Measurements from ENCODE around the gene PKNOX2. TPM values are rescaled to one million over a fixed set of nuclear protein-coding genes. Genes with fewer than 3 reads are reported as not detected.

The PKNOX2 gene
- total and polyA plus RNA-seq, 7 donors: 0.23 to 4.7 (median 1.4) TPM

DNA sequence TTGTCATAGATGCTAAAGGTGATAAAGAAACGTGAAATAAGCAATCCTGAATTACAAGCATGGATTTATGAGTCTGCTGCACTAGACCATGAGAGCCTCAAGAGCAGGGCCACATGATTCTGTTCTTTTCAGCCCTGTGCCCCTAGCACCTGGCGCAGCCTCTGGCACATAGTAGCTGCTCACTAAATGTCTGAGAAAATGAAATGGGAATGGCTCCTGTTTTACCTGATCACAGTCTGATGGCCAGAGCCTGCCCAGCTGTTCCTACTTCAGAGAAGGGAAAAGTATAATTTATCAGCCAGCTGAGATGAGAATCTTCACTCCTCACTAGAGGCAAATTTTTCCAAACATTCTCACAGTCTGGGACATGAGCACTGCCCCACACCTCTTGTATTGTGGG is 10.7 kb upstream of the PKNOX2 start:
- Histone ChIP-seq H3K9me3 (no peaks in the 10 kb centered on the region), H3K36me3 (no peaks in the 10 kb centered on the region), H3K4me1 (no peaks in the 10 kb centered on the region), H3K27me3 (no peaks in the 10 kb centered on the region), H3K4me3 (no peak overlapping the region), H3K27ac (no peak overlapping the region)
- no peak for DNase-seq
- TF ChIP-seq EP300 (IDR thresholded peaks at IDR 0.05): no peak
- TF ChIP-seq, protein P1, sequence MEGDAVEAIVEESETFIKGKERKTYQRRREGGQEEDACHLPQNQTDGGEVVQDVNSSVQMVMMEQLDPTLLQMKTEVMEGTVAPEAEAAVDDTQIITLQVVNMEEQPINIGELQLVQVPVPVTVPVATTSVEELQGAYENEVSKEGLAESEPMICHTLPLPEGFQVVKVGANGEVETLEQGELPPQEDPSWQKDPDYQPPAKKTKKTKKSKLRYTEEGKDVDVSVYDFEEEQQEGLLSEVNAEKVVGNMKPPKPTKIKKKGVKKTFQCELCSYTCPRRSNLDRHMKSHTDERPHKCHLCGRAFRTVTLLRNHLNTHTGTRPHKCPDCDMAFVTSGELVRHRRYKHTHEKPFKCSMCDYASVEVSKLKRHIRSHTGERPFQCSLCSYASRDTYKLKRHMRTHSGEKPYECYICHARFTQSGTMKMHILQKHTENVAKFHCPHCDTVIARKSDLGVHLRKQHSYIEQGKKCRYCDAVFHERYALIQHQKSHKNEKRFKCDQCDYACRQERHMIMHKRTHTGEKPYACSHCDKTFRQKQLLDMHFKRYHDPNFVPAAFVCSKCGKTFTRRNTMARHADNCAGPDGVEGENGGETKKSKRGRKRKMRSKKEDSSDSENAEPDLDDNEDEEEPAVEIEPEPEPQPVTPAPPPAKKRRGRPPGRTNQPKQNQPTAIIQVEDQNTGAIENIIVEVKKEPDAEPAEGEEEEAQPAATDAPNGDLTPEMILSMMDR (IDR thresholded peaks at IDR 0.05): no peak
- TF ChIP-seq POLR2AphosphoS5 (IDR thresholded peaks at IDR 0.05): no peak
- no peak for TF ChIP-seq POLR2A (IDR thresholded peaks at IDR 0.05)
- intact Hi-C loops (cut with DNase I): no loop called here
- 58 to 78% methylated on average over 2 of the region's 2 CpGs for WGBS, 2 donors

DNA sequence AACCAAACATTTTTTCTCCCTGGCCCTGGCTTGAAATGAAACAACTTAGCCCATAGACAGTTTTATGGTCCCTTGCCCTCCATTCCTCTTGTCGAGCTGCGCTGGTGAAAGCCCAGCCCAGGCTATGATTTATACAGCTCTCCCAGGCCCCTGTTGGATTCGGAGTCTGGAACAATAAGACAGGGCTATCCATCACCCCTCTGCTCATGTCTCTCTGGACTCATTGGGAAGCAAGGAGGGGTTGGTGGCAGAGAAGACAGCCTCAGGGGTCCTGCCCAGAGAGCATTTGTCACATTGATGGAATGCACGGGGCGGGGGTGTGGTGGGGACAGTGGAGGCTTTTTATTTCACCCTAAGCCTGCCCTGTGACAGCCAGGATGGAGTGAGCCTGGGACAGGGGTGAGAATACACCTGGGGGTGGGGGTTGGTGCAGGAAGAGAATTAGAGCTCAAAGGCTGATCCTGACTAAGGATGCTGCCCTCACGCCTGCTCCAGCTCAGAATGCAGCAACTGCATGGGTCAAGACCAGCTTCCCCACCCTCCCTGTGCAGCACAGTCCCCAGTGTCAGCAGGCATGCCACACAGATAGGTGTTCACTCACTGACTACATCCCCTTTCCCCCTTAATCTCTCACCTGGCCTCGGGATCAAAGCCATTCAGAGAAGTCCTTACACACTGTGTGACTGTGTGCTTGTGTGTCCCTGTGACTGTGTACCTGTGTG is 10.0 kb upstream of the PKNOX2 start:
- H3K9me3 ChIP-seq: no peaks in the 10 kb centered on the region
- no peaks in the 10 kb centered on the region for H3K36me3 ChIP-seq
- H3K4me3 ChIP-seq: no peak overlapping the region
- intact Hi-C loops (cut with DNase I): no loop called here
- TF ChIP-seq POLR2A (IDR thresholded peaks at IDR 0.05) (no peak), POLR2AphosphoS5 (IDR thresholded peaks at IDR 0.05) (no peak), EP300 (IDR thresholded peaks at IDR 0.05) (no peak)
- TF ChIP-seq, protein P1 (IDR thresholded peaks at IDR 0.05): no peak
- DNase-seq: no peak
- no peaks in the 10 kb centered on the region for H3K27me3 ChIP-seq
- H3K4me1 ChIP-seq: no peaks in the 10 kb centered on the region
- no peak overlapping the region for H3K27ac ChIP-seq
- WGBS, 2 donors: 28 to 38% methylated on average over 7 of the region's 7 CpGs

DNA sequence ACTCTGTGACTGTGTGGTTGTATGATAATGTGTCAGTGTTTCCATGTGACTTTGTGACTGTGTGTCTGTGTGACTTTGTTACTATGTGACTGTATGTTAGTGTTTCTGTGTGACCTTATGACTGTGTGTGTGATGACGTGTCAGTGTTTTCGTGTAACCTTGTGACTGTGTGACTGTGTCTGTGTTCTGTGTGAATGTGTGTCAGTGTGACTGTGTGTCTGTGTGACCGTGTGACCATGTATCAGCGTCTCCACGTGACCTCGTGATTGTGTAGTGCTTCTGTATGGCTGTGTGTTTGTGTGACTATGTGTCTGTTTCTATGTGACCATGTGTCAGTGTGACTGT is 9.5 kb upstream of the PKNOX2 start:
- intact Hi-C loops (cut with DNase I): no loop called here
- Histone ChIP-seq H3K4me1 (no peaks in the 10 kb centered on the region), H3K36me3 (no peaks in the 10 kb centered on the region), H3K4me3 (no peak overlapping the region), H3K27ac (no peak overlapping the region), H3K27me3 (no peaks in the 10 kb centered on the region), H3K9me3 (no peaks in the 10 kb centered on the region)
- DNase-seq: no peak
- TF ChIP-seq, protein P1 (IDR thresholded peaks at IDR 0.05): no peak
- no peak for TF ChIP-seq EP300 (IDR thresholded peaks at IDR 0.05)
- TF ChIP-seq POLR2A (IDR thresholded peaks at IDR 0.05): no peak
- TF ChIP-seq POLR2AphosphoS5 (IDR thresholded peaks at IDR 0.05): no peak
- WGBS, 2 donors: 89 to 90% methylated on average over 6 of the region's 6 CpGs

DNA sequence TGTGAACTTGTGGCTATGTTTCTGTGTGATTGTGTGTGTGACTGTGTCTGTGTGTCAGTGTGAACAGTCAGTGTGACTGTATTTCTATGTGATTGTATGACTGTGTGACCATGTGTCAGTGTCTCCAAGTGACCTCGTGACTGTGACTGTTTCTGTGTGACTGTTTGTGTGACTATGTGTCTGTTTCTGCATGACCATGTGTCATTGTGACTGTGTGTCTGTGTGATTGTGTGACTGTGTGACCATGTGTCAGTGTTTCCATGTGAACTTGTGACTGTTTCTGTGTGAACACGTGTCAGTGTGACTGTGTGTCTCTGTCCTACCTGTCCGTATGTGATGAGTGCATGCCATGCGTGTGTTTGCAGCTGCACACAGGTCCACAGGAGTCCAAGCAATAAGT is 8.8 kb upstream of the PKNOX2 start:
- intact Hi-C loops (cut with DNase I): no loop called here
- Histone ChIP-seq H3K36me3 (no peaks in the 10 kb centered on the region), H3K9me3 (no peaks in the 10 kb centered on the region), H3K27ac (no peak overlapping the region), H3K4me1 (no peaks in the 10 kb centered on the region), H3K27me3 (no peaks in the 10 kb centered on the region), H3K4me3 (no peak overlapping the region)
- WGBS, 2 donors: 78 to 89% methylated on average over 4 of the region's 4 CpGs
- TF ChIP-seq, protein P1 (IDR thresholded peaks at IDR 0.05): no peak
- TF ChIP-seq POLR2AphosphoS5 (IDR thresholded peaks at IDR 0.05): no peak
- TF ChIP-seq EP300 (IDR thresholded peaks at IDR 0.05): no peak
- TF ChIP-seq POLR2A (IDR thresholded peaks at IDR 0.05): no peak
- no peak for DNase-seq

Data from sigmoid colon (tissue), 7 donors.